H1 (cell line): ENCODE data around the gene MAP7. TPM values are rescaled to one million over a fixed set of nuclear protein-coding genes. Genes with fewer than 3 reads are reported as not detected.

ENCODE experiments used
- CTCF ChIA-PET: fragments of 300-600 bp; sonication (Branson Sonifier 250); formaldehyde crosslinking; loops from one replicate; lab custom pipeline; 2021; ENCODE audit not compliant: partially characterized antibody; lab: Charles Lee
- POLR2A ChIA-PET: fragments of 300-600 bp; sonication (Branson Sonifier 250); formaldehyde crosslinking; loops from one replicate; lab custom pipeline; 2021; ENCODE audit warnings: inconsistent platforms; ENCODE audit not compliant: partially characterized antibody; lab: Charles Lee
- DNase-seq, 2 experiments: peaks; one replicate each; pipeline versions ENCODE4 v3.0.0 to v3.0.0-alpha.2; 2010 to 2022; ENCODE audit warnings: low spot score in 2 of 2, low read depth in 1 of 2, mixed read lengths in 1 of 2
- FAIRE-seq: peaks from 2 replicates; lab custom pipeline; 2011; peaks lifted over from hg19 to GRCh38; lab: Jason Lieb, UNC
- H2AFZ ChIP-seq: 2 replicates; pipeline ENCODE4 v1.8.1; 2012; ENCODE audit warnings: low read length, inconsistent platforms
- H2AK5ac ChIP-seq: 2 replicates; pipeline ENCODE4 v1.6.1; 2013; ENCODE audit warnings: low read depth, low read length
- H2BK120ac ChIP-seq: replicated peaks from 2 replicates; pipeline ENCODE3; 2013; ENCODE audit warnings: low read depth, low read length, inconsistent platforms
- H2BK12ac ChIP-seq: 2 replicates; pipeline ENCODE4 v1.6.1; 2013; ENCODE audit warnings: low read depth, low read length
- H2BK15ac ChIP-seq: 2 replicates; pipeline ENCODE4 v1.6.1; 2013; ENCODE audit warnings: low read length
- H2BK20ac ChIP-seq: 2 replicates; pipeline ENCODE4 v1.6.1; 2013; ENCODE audit warnings: low read length
- H2BK5ac ChIP-seq: 2 replicates; pipeline ENCODE4 v1.6.1; 2013; ENCODE audit warnings: low read depth, low read length
- H3K14ac ChIP-seq: 2 replicates; pipeline ENCODE4 v1.6.1; 2013; ENCODE audit warnings: inconsistent platforms; ENCODE audit not compliant: insufficient read length
- H3K18ac ChIP-seq: 2 replicates; pipeline ENCODE4 v1.6.1; 2013; ENCODE audit warnings: low read length; ENCODE audit errors: extremely low read depth
- H3K23ac ChIP-seq: 2 replicates; pipeline ENCODE4 v1.6.1; 2013; ENCODE audit warnings: inconsistent platforms; ENCODE audit not compliant: insufficient read length
- H3K23me2 ChIP-seq: 2 replicates; pipeline ENCODE4 v1.6.1; 2013; ENCODE audit warnings: low read depth, low read length
- H3K27ac ChIP-seq: 2 replicates; pipeline ENCODE4 v1.6.1; 2011; ENCODE audit warnings: low read depth, low read length, inconsistent platforms
- H3K27me3 ChIP-seq, 4 experiments: replicated peaks in 1 of 4; 1 replicate in 1 of 4; 2 replicates in 3 of 4; pipeline versions ENCODE4 v1.6.1 to v1.8.1; 2011 to 2013; ENCODE audit warnings: low read length in 3 of 4, mild to moderate bottlenecking in 3 of 4, inconsistent platforms in 2 of 4, mixed read lengths in 2 of 4, moderate library complexity in 1 of 4; ENCODE audit not compliant: control insufficient read depth in 3 of 4, insufficient read depth in 3 of 4; ENCODE audit errors: extremely low read depth in 1 of 4
- H3K36me3 ChIP-seq, 4 experiments: 2 replicates each; pipeline versions ENCODE4 v1.6.1 to v1.8.1; 2011 to 2013; ENCODE audit warnings: mild to moderate bottlenecking in 4 of 4, low read length in 3 of 4, moderate library complexity in 2 of 4, control low read depth in 1 of 4, inconsistent platforms in 1 of 4; ENCODE audit not compliant: insufficient read depth in 4 of 4, control insufficient read depth in 2 of 4
- H3K4ac ChIP-seq: replicated peaks from 2 replicates; pipeline ENCODE3; 2013; ENCODE audit warnings: low read length, low read depth, mixed read lengths, inconsistent platforms; ENCODE audit not compliant: insufficient read length
- H3K4me1 ChIP-seq, 4 experiments: replicated peaks in 1 of 4; 1 replicate in 1 of 4; 2 replicates in 3 of 4; pipeline versions ENCODE4 v1.6.1 to v1.8.1; 2011 to 2013; ENCODE audit warnings: low read length in 3 of 4, inconsistent platforms in 2 of 4, mixed read lengths in 1 of 4; ENCODE audit not compliant: insufficient read depth in 4 of 4, control insufficient read depth in 3 of 4
- H3K4me2 ChIP-seq, 2 experiments: 2 replicates each; pipeline versions ENCODE4 v1.6.1 to v1.8.1; 2011 to 2013; ENCODE audit warnings: low read depth in 2 of 2, low read length in 2 of 2, control low read depth in 1 of 2, inconsistent platforms in 1 of 2, mild to moderate bottlenecking in 1 of 2; ENCODE audit not compliant: insufficient read depth in 1 of 2
- H3K4me3 ChIP-seq, 4 experiments: fragments of 200-600, 300-600 bp in 1 of 4; sonication (generic), shearing (Covaris generic), sonication (Bioruptor Twin) in 1 of 4; 2 replicates each; pipeline versions ENCODE4 v1.5.1 to v1.8.1; 2011 to 2016; ENCODE audit warnings: low read length in 4 of 4, low read depth in 3 of 4, control low read depth in 2 of 4, inconsistent platforms in 2 of 4, mild to moderate bottlenecking in 2 of 4, mixed read lengths in 1 of 4, moderate library complexity in 1 of 4; ENCODE audit not compliant: insufficient read depth in 2 of 4; ENCODE audit errors: extremely low read depth in 1 of 4
- H3K56ac ChIP-seq: replicated peaks from 2 replicates; pipeline ENCODE3; 2013; ENCODE audit warnings: low read depth, mild to moderate bottlenecking, mixed read lengths, low read length, inconsistent platforms; ENCODE audit not compliant: insufficient read length
- H3K79me1 ChIP-seq: 2 replicates; pipeline ENCODE4 v1.6.1; 2013; ENCODE audit warnings: low read depth, low read length, control low read depth
- H3K79me2 ChIP-seq, 2 experiments: 2 replicates each; pipeline versions ENCODE4 v1.6.1 to v1.8.1; 2012 to 2013; ENCODE audit warnings: low read length in 2 of 2, mild to moderate bottlenecking in 2 of 2, inconsistent platforms in 1 of 2; ENCODE audit not compliant: insufficient read depth in 2 of 2, control insufficient read depth in 1 of 2
- H3K9ac ChIP-seq, 4 experiments: replicated peaks in 1 of 4; 1 replicate in 1 of 4; 2 replicates in 3 of 4; pipeline versions ENCODE4 v1.6.1 to v1.8.1; 2011 to 2013; ENCODE audit warnings: low read depth in 3 of 4, low read length in 3 of 4, control low read depth in 2 of 4, mild to moderate bottlenecking in 2 of 4, moderate library complexity in 2 of 4, inconsistent platforms in 1 of 4; ENCODE audit errors: extremely low read depth in 1 of 4
- H3K9me3 ChIP-seq, 2 experiments: 2 replicates each; pipeline versions ENCODE4 v1.6.1 to v1.8.1; 2012 to 2013; ENCODE audit warnings: mild to moderate bottlenecking in 2 of 2, moderate library complexity in 2 of 2, control low read depth in 1 of 2, inconsistent platforms in 1 of 2, low read depth in 1 of 2, low read length in 1 of 2, mixed read lengths in 1 of 2; ENCODE audit not compliant: insufficient read depth in 2 of 2
- H4K20me1 ChIP-seq, 2 experiments: replicated peaks in 1 of 2; 2 replicates each; pipeline versions ENCODE3 to v1.8.1; 2011 to 2013; ENCODE audit warnings: inconsistent platforms in 2 of 2, low read length in 2 of 2, mild to moderate bottlenecking in 1 of 2; ENCODE audit not compliant: insufficient read depth in 2 of 2, control insufficient read depth in 1 of 2
- H4K5ac ChIP-seq: 2 replicates; pipeline ENCODE4 v1.6.1; 2013; ENCODE audit warnings: low read length, low read depth, mixed read lengths, inconsistent platforms; ENCODE audit not compliant: insufficient read length
- H4K8ac ChIP-seq: 2 replicates; pipeline ENCODE4 v1.8.0; 2013; ENCODE audit warnings: mild to moderate bottlenecking, moderate library complexity, low read length, inconsistent platforms; ENCODE audit not compliant: insufficient read depth; ENCODE audit errors: extremely low read depth
- H4K91ac ChIP-seq: replicated peaks from 2 replicates; pipeline ENCODE3; 2013; ENCODE audit warnings: low read length, mixed read lengths, inconsistent platforms; ENCODE audit not compliant: insufficient read length
- KDM5A ChIP-seq: fragments of 200-600 bp; IDR thresholded peaks from 2 replicates; pipeline ENCODE4 v1.7.1; 2012; ENCODE audit warnings: mild to moderate bottlenecking, low read length, inconsistent platforms, mixed read lengths
- WGBS, 2 experiments: shearing (Covaris generic) in 1 of 2; methylation state at CpG; one replicate each; pipeline versions ENCODE4 v1.1.6 to v1.1.7; 2013 to 2015; ENCODE audit warnings: low lambda C conversion rate in 2 of 2, mixed read lengths in 2 of 2, inconsistent platforms in 1 of 2, low coverage in 1 of 2, missing lambda C conversion rate in 1 of 2; ENCODE audit not compliant: insufficient replicate concordance in 2 of 2, insufficient coverage in 1 of 2, insufficient read length in 1 of 2; ENCODE audit errors: extremely low coverage in 1 of 2, missing lambda C conversion rate in 1 of 2; 5-methylcytosine and 5-hydroxymethylcytosine counted together
- polyA plus RNA-seq, 7 experiments: library from polyadenylated mRNA; depleted of rRNA in 3 of 7; stranded (reverse) in 5 of 7; unstranded in 2 of 7; fragments of >200 nt in 5 of 7; fragments of 200-250 nt in 2 of 7; gene quantifications; 1 replicate in 5 of 7; 2 replicates in 1 of 7; 4 replicates in 1 of 7; pipeline versions ENCODE4 v1.2.1 to v1.2.3, GENCODE V29; 2011 to 2013; ENCODE audit warnings: missing spikeins in 2 of 7, mixed read lengths in 2 of 7
- total RNA-seq: library from RNA; stranded (reverse); fragmentation: NEBNext Ultra II Directional; extraction: Animal tissue kit (Norgen Biotek cat#: 25700); gene quantifications from 2 replicates; pipeline ENCODE4 v1.2.1, GENCODE V29; 2021

The MAP7 gene
- total and polyA plus RNA-seq, 2 of the 8 experiments (the other 6 are each of a cell fraction or from before 2014, with no cell fraction given) = 13.5 to 66.9 TPM

GRCh38 chr6:136475686-136476085 lies 74.5 kb downstream of the MAP7 start:
- Histone ChIP-seq H2BK12ac (no peak overlapping the region), H4K5ac (no peak overlapping the region), H3K79me1 (peaks cover 6% of the 10 kb centered on the region; the same call in 1 of the 2 replicates), H3K36me3 (no peaks in the 10 kb centered on the region), H2AFZ (no peak overlapping the region), H2BK120ac (no peak overlapping the region), H3K4ac (no peak overlapping the region), H4K91ac (no peak overlapping the region), H2AK5ac (no peak overlapping the region), H2BK20ac (no peak overlapping the region), H3K27ac (no peak overlapping the region), H3K4me3 (no peak overlapping the region), H4K20me1 (peaks cover 1 to 2% of the 10 kb centered on the region in 2 experiments), H3K23ac (no peak overlapping the region), H3K4me1 (peaks cover 0 to 2% (median 1%) of the 10 kb centered on the region in 4 experiments; a peak in 4 of 7 replicates), H3K18ac (no peak overlapping the region), H3K9ac (no peak overlapping the region), H3K14ac (no peak overlapping the region), H3K79me2 (peaks cover 0 to 70% of the 10 kb centered on the region in 2 experiments; a peak in 2 of 4 replicates), H2BK5ac (no peak overlapping the region), H4K8ac (no peak overlapping the region), H3K9me3 (0 out of 4 replicates have a peak, but pooled peaks cover 0 to 3% of the 10 kb centered on the region in 2 experiments), H3K56ac (no peak overlapping the region), H3K4me2 (no peak overlapping the region), H3K27me3 (no peaks in the 10 kb centered on the region), H2BK15ac (no peak overlapping the region), H3K23me2 (no peaks in the 10 kb centered on the region)
- POLR2A ChIA-PET = no interaction called here
- no peak for TF ChIP-seq KDM5A
- CTCF ChIA-PET = interaction anchor here (0.9 kb wide), 1 partner anchor 69 kb away, joined by 4 read pairs; no protein-coding TSS in a partner anchor
- DNase-seq (no peak), FAIRE-seq (no peak)
- WGBS, 2 experiments = 90% methylated on average over 4 of the region's 4 CpGs; no CpG with 5 or more reads in 1 of the 2 experiments
